Measurements from ENCODE around the gene LIMD2. TPM values are rescaled to one million over a fixed set of nuclear protein-coding genes. Genes with fewer than 3 reads are reported as not detected.

Gene LIMD2
- total RNA-seq (2021; ENCODE audit: unreplicated experiment) (15.3 TPM), Bru-seq, nascent RNA (percentile 37 among the genes with signal in this experiment), BruChase-seq, experiment 1, labeled RNA remaining after a 2-hour chase (percentile 40 among the genes with signal in this experiment), BruChase-seq, experiment 2, labeled RNA remaining after a 6-hour chase (percentile 50 among the genes with signal in this experiment)
- 27.5 TPM for polyA plus RNA-seq (2012; ENCODE audit: insufficient read length)
- long read RNA-seq, transcript LIMD2-201 (5 exons, 3,193 nt), result major isoform, 9 of 38 reads
- long read RNA-seq, partial matches to known transcripts, result 9 of 38 reads
- long read RNA-seq, other reads (novel, unspliced or antisense), result 17 of 38 reads

GRCh38 chr17:63699638-63700527 is at the start of gene LIMD2:
Gene LIMD2 (minus strand): TSS chr17:63700125. CDS start chr17:63699298, 827 bp downstream.
- peak within 1 kb of the TSS; percentile 38 to 51 for H3K4me3 ChIP-seq (ENCODE audit: low read depth in 2 of 2, low read length in 2 of 2)
- no peak for TF ChIP-seq TCF7L2 (IDR thresholded peaks at IDR 0.05; ENCODE audit: low read depth, low read length)
- TF ChIP-seq SIN3A (IDR thresholded peaks at IDR 0.05; ENCODE audit: borderline replicate concordance, insufficient read depth, low read depth, low read length), result no peak
- TF ChIP-seq, protein P1, sequence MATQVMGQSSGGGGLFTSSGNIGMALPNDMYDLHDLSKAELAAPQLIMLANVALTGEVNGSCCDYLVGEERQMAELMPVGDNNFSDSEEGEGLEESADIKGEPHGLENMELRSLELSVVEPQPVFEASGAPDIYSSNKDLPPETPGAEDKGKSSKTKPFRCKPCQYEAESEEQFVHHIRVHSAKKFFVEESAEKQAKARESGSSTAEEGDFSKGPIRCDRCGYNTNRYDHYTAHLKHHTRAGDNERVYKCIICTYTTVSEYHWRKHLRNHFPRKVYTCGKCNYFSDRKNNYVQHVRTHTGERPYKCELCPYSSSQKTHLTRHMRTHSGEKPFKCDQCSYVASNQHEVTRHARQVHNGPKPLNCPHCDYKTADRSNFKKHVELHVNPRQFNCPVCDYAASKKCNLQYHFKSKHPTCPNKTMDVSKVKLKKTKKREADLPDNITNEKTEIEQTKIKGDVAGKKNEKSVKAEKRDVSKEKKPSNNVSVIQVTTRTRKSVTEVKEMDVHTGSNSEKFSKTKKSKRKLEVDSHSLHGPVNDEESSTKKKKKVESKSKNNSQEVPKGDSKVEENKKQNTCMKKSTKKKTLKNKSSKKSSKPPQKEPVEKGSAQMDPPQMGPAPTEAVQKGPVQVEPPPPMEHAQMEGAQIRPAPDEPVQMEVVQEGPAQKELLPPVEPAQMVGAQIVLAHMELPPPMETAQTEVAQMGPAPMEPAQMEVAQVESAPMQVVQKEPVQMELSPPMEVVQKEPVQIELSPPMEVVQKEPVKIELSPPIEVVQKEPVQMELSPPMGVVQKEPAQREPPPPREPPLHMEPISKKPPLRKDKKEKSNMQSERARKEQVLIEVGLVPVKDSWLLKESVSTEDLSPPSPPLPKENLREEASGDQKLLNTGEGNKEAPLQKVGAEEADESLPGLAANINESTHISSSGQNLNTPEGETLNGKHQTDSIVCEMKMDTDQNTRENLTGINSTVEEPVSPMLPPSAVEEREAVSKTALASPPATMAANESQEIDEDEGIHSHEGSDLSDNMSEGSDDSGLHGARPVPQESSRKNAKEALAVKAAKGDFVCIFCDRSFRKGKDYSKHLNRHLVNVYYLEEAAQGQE (IDR thresholded peaks at IDR 0.05; ENCODE audit: insufficient read depth in 1 of 2, low read depth in 2 of 2, low read length in 1 of 2), result 0 out of 4 replicates have a peak, but pooled peaks of 1 of the 2 experiments have one; percentile 47
- ATAC-seq (peak; percentile 59), DNase-seq (ENCODE audit: low read depth, low spot score) (no peak)
- H3K9me3 ChIP-seq (ENCODE audit: control insufficient read depth, insufficient read depth, low read depth, low read length), result no peaks in the 10 kb centered on the region
- in situ Hi-C loops (cut with HindIII; ENCODE audit: low pct_unique_long_range_greater_than_20kb, low sequenced_read_pairs), result no loop called here
- BruUV-seq (replicated peaks), result no TSS peak
- CTCF ChIA-PET, result no interaction called here
- no peak within 1 kb of the TSS for H3K27ac ChIP-seq (ENCODE audit: low read length)
- no peaks in the 10 kb centered on the region for H3K36me3 ChIP-seq (ENCODE audit: control insufficient read depth, insufficient read depth, low read length)
- POLR2A ChIA-PET, result no interaction called here
- no peaks in the 10 kb centered on the region; the same call in 1 of the 2 replicates for H3K4me1 ChIP-seq (ENCODE audit: control insufficient read depth, insufficient read depth, low read length)
- H3K27me3 ChIP-seq (ENCODE audit: control insufficient read depth, insufficient read depth, low read length), result no peaks in the 10 kb centered on the region
- intact Hi-C loops (cut with micrococcal nuclease; ENCODE audit: unreplicated experiment), result no loop called here

DNA sequence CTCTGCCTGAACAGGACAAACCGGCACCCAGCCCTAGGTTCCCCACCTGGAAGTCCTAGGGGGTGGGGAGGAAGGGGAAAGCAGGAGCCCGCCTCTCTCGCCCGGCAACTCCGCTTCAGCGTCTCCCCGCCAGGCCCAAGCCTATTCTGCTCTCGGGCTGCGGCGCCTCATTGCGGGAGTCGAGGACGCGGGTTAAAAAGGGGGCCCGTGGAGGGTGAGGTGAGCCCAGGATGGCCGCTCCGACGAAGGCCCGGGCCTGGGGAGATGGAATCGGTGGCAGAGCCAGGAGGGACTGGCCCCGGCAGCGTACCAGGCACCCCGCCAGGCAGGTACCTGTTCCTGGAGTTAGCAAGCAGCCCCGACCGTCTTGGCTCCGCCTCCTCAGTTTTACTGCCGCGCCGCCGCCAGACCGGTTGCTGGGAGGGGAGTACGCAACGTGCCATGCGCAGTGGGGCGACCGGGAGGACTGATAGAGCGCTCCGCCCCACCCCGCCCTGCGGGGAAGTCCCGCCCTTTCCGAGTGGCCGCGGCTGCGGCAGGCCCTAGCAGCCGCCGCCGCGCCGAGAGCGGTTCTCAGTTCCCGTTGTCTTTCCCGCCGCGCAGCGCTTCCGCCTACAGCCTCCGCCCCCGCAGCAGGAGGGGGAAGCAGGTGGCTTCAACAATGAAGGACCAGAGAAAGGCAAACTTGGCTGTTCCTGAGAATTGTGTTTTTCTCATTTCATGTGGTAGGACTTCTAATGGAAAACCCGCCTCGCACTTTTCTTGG is 41.7 kb upstream of the LIMD2 start, which contains the start of gene STRADA:
STRADA (minus strand) TSS at position 392 of the 766 bp plus-strand sequence. CDS start 13,430 bp downstream, outside the sequence.
- Histone ChIP-seq H3K9me3 (ENCODE audit: control insufficient read depth, insufficient read depth, low read depth, low read length) (no peaks in the 10 kb centered on the region), H3K4me3 (ENCODE audit: low read depth in 2 of 2, low read length in 2 of 2) (peak within 1 kb of the TSS; percentile 90), H3K27ac (ENCODE audit: low read length) (peak within 1 kb of the TSS; percentile 97), H3K4me1 (ENCODE audit: control insufficient read depth, insufficient read depth, low read length) (peaks cover 7% of the 10 kb centered on the region; the same call in 1 of the 2 replicates), H3K27me3 (ENCODE audit: control insufficient read depth, insufficient read depth, low read length) (no peaks in the 10 kb centered on the region), H3K36me3 (ENCODE audit: control insufficient read depth, insufficient read depth, low read length) (peaks cover 15% of the 10 kb centered on the region)
- ChIA-PET POLR2A (interaction anchor here (0.6 kb wide), 1 partner anchor 27 kb away, joined by 3 read pairs; no protein-coding TSS in a partner anchor), CTCF (interaction anchor here (0.6 kb wide), 1 partner anchor 310 kb away, joined by 3 read pairs; no protein-coding TSS in a partner anchor)
- peak; percentile 94 for ATAC-seq
- intact Hi-C loops (cut with micrococcal nuclease; ENCODE audit: unreplicated experiment) (no loop called here), in situ Hi-C loops (cut with HindIII; ENCODE audit: low pct_unique_long_range_greater_than_20kb, low sequenced_read_pairs) (no loop called here)
- peak; percentile 78 for DNase-seq (ENCODE audit: low read depth, low spot score)
- TF ChIP-seq CTCF (IDR thresholded peaks at IDR 0.05) (no peak), SIN3A (IDR thresholded peaks at IDR 0.05; ENCODE audit: borderline replicate concordance, insufficient read depth, low read depth, low read length) (0 out of 2 replicates have a peak, but pooled peaks have one; percentile 27), TCF7L2 (IDR thresholded peaks at IDR 0.05; ENCODE audit: low read depth, low read length) (no peak), POLR2AphosphoS5 (IDR thresholded peaks at IDR 0.05; ENCODE audit: low read depth, low read length) (peak; percentile 84)
- TF ChIP-seq, protein P1 (IDR thresholded peaks at IDR 0.05; ENCODE audit: insufficient read depth in 1 of 2, low read depth in 2 of 2, low read length in 1 of 2), result no peak
- BruUV-seq (replicated peaks), result no TSS peak

Data from Panc1 (cell line).